Renal pelvis (tissue), 4 donors: ENCODE results near the gene RAP2C. TPM values are rescaled to one million over a fixed set of nuclear protein-coding genes. Genes with fewer than 3 reads are reported as not detected.
"Not testable (repeated sequence)": the region's sequence is repeated elsewhere in the genome, so short reads cannot be mapped to it uniquely, and the experiment has no call there.

ENCODE experiments used
- DNase-seq: peaks from one replicate; pipeline ENCODE4 v3.0.0-alpha.2; 2013
- polyA plus RNA-seq, 3 donors: library from polyadenylated mRNA; unstranded; fragments of 120-200 nt; gene quantifications; one replicate each; pipeline ENCODE4 v1.2.1, GENCODE V29; 2013; ENCODE audit not compliant: insufficient read length in 3 of 3

RAP2C gene
- polyA plus RNA-seq, 3 donors: 42.8 to 46.8 (median 45.2) TPM

GRCh38 chrX:132207996-132208395 is 11.3 kb downstream of the RAP2C start:
- DNase-seq: no peak

GRCh38 chrX:132206259-132206658 is 13.0 kb downstream of the RAP2C start:
- DNase-seq: no peak

- DNase-seq: no peak
Measured at GRCh38 chrX:132204629-132205028, 14.6 kb downstream of the RAP2C start.

- no peak for DNase-seq
Measured at GRCh38 chrX:132200976-132201375, 18.3 kb downstream of the RAP2C start.

- DNase-seq: no peak
Measured at GRCh38 chrX:132199941-132200340, 19.3 kb downstream of the RAP2C start.

GRCh38 chrX:132193872-132194574 is 25.2 kb downstream of the RAP2C start:
- DNase-seq: no peak

GRCh38 chrX:132191938-132192337 is 27.3 kb downstream of the RAP2C start:
- no peak for DNase-seq

- DNase-seq: no peak
Measured at GRCh38 chrX:132188175-132188574, 31.1 kb downstream of the RAP2C start.

- no peak for DNase-seq
Measured at GRCh38 chrX:132187451-132187850, 31.8 kb downstream of the RAP2C start.

- DNase-seq: no peak
Measured at GRCh38 chrX:132184871-132185270, 34.4 kb downstream of the RAP2C start.

GRCh38 chrX:132181364-132181763 is 37.9 kb downstream of the RAP2C start:
- no peak for DNase-seq

- DNase-seq: no peak
Measured at GRCh38 chrX:132180929-132181328, 38.3 kb downstream of the RAP2C start.

- DNase-seq: no peak
Measured at GRCh38 chrX:132173647-132174046, 45.6 kb downstream of the RAP2C start.

- no peak for DNase-seq
Measured at GRCh38 chrX:132171881-132172280, 47.4 kb downstream of the RAP2C start.

- DNase-seq: no peak
Measured at GRCh38 chrX:132171478-132171877, 47.8 kb downstream of the RAP2C start.

GRCh38 chrX:132169554-132169953 is 49.7 kb downstream of the RAP2C start:
- no peak for DNase-seq

GRCh38 chrX:132165651-132166050 is 53.6 kb downstream of the RAP2C start:
- DNase-seq: no peak

GRCh38 chrX:132165005-132165404 is 54.2 kb downstream of the RAP2C start:
- DNase-seq: no peak

GRCh38 chrX:132163094-132163493 is 56.2 kb downstream of the RAP2C start:
- DNase-seq: not testable (repeated sequence)

- no peak for DNase-seq
Measured at GRCh38 chrX:132153166-132153565, 66.1 kb downstream of the RAP2C start.
